ENCODE measurements around the gene MAP4K3.

Gene MAP4K3

GRCh38 chr2:39409697-39410389, 27.2 kb downstream of the MAP4K3 start:
- Histone ChIP-seq H3K27me3 (no peaks in the 10 kb centered on the region), H3K4me3 (ENCODE audit: low read depth, low read length) (no peak overlapping the region), H3K9me3 (no peaks in the 10 kb centered on the region), H3K4me1 (no peaks in the 10 kb centered on the region; the same call in 1 of the 2 replicates), H3K36me3 (no peaks in the 10 kb centered on the region)
- DNase-seq = no peak
- TF ChIP-seq CTCF (IDR thresholded peaks at IDR 0.05; ENCODE audit: low read depth, low read length) = no peak

DNA sequence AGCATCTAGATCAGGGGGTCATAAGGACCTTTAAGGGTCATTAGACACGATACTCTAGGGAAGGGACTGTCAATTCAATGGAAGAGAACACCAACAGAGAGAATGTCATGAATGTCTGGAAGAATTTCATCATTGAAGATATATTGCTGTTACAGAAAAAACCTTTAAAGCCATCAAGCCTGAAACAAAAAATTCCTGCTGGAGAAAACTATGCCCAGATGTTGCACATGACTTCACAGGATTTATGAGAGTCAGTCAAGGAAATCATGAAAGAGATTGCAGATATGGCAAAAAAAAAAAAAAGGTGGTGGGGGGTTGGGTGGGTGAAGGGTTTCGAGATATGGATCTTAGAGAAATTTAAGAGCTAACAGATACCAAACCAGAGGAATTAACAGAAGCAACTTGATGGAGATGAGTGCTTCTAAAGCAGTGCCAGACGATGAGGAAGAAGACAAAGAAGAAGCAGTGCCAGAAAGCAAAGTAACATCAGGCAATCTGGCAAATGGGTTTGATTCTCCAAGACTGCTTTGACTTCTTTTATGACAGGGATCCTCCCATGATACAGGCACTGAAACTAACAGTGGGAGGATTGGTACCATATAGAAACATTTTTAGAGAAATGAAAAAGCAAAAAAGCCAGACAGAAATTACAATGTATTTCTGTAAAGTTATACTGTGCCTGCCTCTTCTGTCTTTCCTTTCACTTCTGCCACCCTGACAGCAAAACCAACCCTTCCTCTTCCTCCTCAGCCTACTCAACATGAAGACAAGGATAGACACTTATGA, 28.5 kb downstream of the MAP4K3 start:
- H3K4me1 ChIP-seq = no peaks in the 10 kb centered on the region; the same call in 1 of the 2 replicates
- no peaks in the 10 kb centered on the region for H3K36me3 ChIP-seq
- no peaks in the 10 kb centered on the region for H3K27me3 ChIP-seq
- no peaks in the 10 kb centered on the region for H3K9me3 ChIP-seq
- H3K4me3 ChIP-seq (ENCODE audit: low read depth, low read length) = no peak overlapping the region
- no peak for DNase-seq
- TF ChIP-seq CTCF (IDR thresholded peaks at IDR 0.05; ENCODE audit: low read depth, low read length) = no peak

DNA sequence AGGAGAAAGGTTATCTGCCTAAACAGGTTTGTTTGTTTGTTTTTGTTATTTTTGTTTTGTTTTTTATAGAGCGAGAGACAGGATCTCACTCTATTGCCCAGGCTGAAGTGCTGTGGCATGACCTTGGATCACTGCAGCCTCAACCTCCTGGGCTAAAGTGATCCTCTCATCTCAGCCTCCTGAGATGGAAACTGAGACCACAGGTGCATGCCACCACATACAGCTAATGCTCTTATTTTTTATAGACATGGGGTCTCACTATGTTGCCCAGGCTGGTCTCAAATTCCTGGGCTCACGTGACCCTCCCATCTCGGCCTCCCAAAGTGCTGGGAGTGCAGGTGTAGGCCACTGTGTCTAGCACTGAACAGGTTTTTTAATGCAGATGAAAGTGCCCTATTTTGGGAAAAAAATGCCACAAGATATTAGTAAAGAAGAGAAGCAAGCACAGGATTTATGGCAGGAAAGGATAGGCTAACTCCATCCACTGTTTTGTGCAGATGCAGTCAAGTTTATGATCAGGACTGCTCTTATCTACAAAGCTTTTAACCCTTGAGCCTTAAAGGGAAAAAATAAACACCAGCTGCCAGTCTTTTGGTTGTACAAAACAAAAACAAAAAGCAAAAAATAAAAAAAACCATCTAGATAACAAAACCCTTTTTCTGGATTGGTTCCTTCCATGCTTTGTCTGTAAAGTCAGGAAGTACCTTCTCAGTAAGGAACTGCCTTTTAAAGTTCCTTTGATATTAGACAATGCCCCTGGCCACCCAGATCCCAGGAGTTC, 29.4 kb downstream of the MAP4K3 start:
- Histone ChIP-seq H3K36me3 (no peaks in the 10 kb centered on the region), H3K4me3 (ENCODE audit: low read depth, low read length) (no peak overlapping the region), H3K9me3 (no peaks in the 10 kb centered on the region), H3K4me1 (peaks cover 2% of the 10 kb centered on the region), H3K27me3 (no peaks in the 10 kb centered on the region)
- no peak for TF ChIP-seq CTCF (IDR thresholded peaks at IDR 0.05; ENCODE audit: low read depth, low read length)
- no peak for DNase-seq

GRCh38 chr2:39405364-39405763, 31.7 kb downstream of the MAP4K3 start:
- no peak for DNase-seq
- Histone ChIP-seq H3K4me3 (ENCODE audit: low read depth, low read length) (no peak overlapping the region), H3K27me3 (no peaks in the 10 kb centered on the region), H3K4me1 (peaks cover 2% of the 10 kb centered on the region), H3K9me3 (no peaks in the 10 kb centered on the region), H3K36me3 (no peaks in the 10 kb centered on the region)
- TF ChIP-seq CTCF (IDR thresholded peaks at IDR 0.05; ENCODE audit: low read depth, low read length) = no peak

DNA sequence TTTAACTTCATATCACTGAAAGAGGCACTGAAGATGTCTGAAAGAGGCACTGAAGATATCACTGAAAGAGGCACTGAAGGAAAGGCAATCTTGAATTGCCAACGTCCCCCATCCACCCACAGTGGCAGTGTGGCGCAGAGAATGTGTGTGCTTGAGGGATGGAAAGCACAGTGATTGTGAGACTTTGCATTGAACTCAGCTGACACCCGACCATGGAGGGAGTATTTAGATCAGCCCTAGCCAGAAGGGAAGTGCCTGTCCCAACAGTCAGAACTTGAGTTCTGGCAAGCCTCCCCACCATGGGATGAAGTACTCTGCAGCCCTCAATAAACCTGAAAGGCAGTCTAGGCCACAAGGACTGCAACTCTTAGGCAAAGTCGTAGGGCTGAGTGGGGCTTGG, 33.8 kb downstream of the MAP4K3 start:
- no peak for TF ChIP-seq CTCF (IDR thresholded peaks at IDR 0.05; ENCODE audit: low read depth, low read length)
- Histone ChIP-seq H3K4me3 (ENCODE audit: low read depth, low read length) (no peak overlapping the region), H3K27me3 (no peaks in the 10 kb centered on the region), H3K4me1 (peaks cover 2% of the 10 kb centered on the region), H3K36me3 (no peaks in the 10 kb centered on the region), H3K9me3 (no peaks in the 10 kb centered on the region)
- no peak for DNase-seq
